SIG-M5 (cell line): ENCODE data around the gene KRI1.

ENCODE experiments used
- DNase-seq: peaks from one replicate; lab custom pipeline; 2025; lab: John Stamatoyannopoulos, UW

KRI1 gene

GRCh38 chr19:10565567-10566407 lies at the start of gene KRI1:
Gene KRI1, minus strand, starts transcription at chr19:10566010. Its CDS starts 11 bp downstream, at chr19:10565999.
- peak; percentile 76 for DNase-seq

GRCh38 chr19:10612499-10613119 lies 46.8 kb upstream of the KRI1 start:
- DNase-seq: no peak

DNA sequence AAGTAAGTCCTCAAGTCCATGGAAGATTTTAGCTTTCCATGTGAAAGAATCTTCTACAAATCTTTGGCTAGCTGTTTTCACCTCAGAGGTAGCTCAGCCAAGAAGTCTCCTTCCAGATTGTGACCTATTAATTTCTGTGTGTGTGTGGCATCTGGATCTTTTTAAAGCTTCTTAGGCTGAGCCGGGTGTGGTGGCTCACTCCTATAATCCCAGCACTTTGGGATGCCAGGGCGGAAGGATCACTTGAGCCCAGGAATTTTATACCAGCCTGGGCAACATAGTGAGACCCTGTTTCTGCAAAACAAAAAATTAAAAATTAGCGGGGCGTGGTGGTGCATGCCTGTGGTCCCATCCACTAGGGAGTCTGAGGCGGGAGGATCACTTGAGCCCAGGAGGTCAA lies 46.1 kb upstream of the KRI1 start:
- no peak for DNase-seq

DNA sequence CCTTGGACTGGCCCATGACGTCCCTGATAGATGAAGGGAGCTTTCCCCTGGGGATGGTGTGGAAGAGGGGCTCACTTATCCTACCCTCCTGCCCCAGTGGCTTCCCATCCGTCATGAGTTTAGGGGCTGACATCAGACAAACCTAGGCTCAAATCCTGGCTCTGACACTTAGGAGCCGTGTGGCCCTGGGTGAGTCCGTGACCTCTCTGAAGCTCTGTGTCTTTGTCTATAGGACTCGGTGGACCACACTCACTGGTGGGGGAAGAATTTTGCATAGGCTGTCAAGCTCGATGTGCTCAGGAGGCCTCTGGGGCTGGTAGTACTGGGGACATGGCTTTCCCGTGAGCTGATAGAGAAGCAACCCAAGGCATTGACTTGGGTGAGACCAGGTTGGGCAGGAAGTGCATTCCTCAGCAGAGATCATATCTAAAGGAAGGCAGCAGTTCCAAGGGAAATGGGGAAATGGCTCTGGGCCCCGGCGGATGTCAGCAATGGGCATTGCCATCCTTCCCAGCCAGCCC lies 38.7 kb upstream of the KRI1 start:
- no peak for DNase-seq

DNA sequence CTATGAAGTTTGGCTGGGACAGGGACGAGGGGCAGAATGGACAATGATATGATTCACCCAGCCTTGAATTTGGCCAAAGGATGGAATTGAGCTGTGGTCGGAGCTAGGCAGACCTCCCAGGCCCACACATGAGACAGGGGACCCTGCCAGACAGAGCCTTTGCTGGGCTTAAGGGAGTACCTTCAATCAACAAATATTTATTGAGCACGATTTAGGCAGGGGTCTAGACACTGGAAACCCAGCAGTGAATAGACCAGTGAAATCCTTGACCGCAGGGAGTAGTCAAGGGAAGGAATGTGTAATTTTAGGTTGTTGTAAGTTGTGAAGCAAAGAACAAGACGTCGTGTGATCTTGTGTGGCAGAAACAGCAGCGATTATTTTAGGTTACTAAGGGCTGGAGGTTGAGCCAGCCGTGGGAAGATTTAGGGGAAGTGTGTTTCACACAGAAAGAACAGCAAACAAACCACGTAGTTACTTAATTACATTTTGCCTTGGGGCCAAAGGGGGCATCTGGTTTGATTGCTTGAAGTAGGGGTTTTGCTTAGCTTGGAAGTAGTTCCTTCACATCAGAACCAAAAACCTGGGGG lies 38.2 kb upstream of the KRI1 start:
- DNase-seq: peak; percentile 69

DNA sequence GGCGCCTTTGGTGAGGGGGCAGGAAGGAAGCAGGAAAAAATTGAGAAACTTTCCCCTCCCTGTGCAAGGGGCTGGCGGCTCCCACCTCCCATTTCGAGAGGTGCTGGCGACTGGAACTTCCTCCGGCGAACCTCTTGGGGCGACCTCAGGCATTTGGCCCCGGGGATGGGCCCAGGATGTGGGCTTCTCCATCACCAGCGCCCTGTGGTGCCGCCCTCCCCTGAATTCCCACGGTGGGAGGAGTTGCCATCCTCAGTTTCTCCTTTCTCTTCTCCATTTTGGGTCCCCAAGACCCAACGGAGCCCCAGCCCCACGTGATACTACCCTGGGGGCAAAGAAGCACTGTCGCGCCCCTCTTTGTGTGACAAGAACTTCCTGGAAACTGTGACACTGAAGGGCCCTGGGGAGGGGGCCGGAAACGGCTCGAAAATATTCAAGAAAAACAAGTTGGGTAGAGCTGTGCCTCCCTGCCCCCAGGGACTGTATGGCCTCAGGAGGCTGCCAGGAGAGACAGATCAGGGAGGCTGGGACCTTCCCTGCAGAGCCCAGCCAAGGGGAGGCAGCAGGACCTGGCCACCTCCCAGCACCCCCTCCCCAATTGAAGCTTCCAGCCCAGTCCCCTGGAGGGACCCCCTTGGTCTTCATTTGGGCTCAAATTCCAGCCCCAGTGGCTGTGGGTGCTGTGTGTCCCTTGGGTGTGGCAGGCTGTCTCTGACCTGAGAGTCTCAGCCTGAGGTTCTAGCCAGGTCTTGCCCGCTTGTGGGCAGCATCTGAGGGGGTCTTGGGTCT lies 37.5 kb upstream of the KRI1 start:
- DNase-seq: no peak

DNA sequence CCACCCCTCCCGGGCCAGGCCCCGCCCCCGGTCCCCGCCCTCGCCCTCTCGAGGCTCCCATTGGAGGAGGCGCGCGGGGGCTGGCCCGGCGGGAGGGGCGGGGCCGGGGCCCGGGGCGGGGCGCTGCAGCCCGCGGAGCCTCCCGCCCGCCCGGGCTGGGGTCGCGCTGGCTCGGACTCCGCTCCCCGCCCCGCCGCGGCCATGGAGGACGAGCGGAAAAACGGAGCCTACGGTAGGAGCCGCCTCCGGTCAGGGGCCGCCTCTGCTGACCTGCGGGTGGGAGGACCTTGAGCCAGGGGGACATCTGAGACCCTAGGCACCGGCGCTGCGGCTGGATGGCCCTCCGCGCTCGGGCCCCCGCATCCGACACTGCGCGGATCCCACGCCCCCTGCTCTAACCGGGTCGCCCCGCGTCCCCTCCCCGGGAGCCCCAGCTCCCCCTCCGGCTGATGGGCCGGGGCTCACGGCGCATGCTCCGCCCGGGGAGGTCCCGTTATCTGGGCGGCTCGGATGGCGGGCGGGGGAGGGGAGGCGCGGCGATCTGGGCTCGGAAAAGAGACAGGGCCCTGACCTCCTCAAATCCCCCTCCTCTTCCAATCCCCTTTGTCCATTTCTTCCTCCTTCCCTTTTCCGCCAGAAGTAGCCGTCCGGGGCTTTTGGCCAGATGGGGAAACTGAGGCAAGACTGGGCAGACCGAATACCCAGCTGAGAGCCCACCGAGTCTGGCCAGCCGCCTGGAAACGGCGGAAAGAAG lies 36.7 kb upstream of the KRI1 start:
- no peak for DNase-seq

DNA sequence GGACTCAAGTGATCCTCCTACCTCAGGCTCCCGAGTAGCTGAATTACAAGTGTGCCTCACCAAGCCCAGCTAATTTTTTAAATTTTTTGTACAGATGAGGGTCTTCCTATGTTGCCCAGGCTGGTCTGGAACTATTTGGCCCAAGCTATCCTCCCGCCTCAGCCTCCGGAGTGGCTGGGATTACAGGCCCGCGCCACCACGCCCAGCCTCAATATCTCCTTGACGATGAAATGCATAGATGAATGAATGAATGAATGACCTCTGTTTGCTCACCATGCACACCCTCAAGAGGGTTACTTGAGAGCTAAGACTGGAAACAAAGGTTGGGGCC lies 36.2 kb upstream of the KRI1 start:
- no peak for DNase-seq

- DNase-seq: no peak
These were observed 34.3 kb upstream of the KRI1 start for GRCh38 chr19:10600149-10600548.

DNA sequence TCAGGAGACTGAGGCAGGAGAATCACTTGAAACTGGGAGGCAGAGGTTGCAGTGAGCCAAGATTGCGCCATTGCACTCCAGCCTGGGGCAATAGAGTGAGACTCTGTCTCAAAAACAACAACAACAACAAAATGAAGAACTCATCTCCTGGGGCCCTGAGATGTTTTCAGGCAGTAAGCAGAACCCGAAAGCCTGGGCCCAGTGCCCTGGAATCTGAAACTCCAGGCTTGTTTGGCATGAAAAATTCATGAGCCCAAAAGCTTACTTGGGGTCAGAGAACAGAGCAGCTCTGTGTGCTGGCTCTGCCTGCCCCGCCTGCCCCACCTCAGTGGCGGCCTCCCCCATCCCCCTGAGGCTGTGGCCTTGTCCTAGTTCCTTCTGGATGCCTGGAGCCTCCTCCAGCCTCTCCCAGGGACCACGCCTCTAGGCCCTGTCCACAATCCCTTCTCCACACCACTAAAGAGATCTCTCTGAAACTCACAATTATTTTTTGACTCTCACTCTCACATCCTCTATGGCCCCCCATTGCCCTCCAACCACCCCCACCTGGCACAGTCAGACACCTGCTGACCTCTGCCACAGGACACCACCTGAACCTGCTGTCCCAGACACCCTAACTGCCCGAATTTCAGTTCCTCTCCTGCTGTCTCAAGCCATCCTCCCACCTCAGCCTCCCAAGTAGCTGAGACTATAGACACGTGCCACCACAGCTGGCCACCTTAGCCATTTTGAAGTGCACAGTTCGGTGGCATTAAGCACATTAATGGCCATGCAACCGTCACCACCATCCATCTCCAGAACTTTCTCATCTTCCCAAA lies 28.2 kb upstream of the KRI1 start:
- no peak for DNase-seq

DNA sequence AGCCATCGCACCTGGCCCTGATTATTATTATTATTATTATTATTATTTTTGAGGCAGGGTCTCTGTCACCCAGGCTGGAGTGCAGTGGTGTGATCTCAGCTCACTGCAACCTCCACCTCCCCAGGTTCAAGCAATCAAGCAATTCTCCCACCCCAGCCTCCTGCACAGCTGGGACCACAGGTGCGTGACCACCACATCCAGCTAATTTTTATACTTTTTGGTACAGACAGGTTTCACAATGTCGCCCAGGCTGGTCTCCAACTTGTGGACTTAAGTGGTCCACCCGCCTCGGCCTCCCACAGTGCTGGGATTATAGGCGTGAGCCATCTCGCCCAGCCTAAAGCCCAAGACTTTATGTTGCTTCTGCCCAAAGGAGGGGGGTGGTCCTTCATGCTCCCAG lies 27.3 kb upstream of the KRI1 start:
- no peak for DNase-seq

DNA sequence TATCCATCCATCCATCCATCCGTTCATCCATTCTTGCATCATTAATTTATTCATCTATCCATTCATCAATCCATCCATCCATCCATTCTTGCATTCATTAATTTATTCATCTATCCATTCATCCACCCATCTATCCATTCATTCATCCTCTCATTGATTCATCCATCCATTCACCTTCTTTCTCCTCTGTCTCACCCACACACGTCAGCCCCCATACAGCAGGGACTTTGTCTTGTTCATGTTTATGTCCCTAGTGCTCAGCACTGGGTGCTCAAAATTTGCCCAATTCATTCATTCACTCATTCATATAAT lies 22.0 kb upstream of the KRI1 start:
- no peak for DNase-seq

DNA sequence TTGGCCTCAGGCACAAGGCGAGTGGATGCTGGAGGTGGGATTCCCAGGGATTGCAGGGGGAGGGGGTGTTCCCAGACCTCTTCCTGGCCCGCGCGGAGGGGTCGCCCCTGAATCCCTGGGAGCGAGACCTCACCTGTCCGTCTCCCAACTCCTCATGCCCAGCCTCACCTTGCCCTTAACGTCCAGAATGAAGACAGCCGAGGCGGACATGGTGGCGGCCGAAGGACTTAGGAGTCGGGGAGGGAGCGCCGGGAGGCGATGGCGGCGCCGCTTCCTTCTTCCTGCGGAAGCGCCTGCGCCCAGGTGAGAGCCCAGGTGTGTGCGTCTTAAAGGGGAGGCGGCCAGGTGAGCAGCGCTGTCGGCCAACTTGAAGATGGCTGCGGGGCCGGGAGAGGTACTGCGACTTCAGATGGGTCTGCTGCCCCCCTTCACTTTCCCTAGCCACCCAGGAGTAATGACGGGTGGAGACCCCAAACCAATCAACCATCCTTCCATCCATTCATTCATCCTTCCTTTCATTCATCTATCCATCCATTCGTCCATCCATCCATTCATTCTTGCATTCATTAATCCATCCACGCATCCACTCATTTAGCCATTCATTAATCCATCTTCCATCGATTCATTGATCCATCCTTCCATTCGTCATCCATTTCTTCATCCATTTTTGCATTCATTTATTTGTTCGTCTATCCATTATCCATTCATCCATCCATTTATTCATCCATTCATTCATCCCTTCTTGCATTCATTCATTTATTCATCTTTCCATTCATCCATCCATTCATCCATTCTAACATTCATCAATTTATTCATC lies 21.4 kb upstream of the KRI1 start, which contains the start of gene AP1M2:
TSS of gene AP1M2 (minus strand) at position 291 of the 817 bp plus-strand sequence. CDS start at position 210, 81 bp downstream.
- DNase-seq: no peak

GRCh38 chr19:10586396-10586795 lies 20.6 kb upstream of the KRI1 start:
- DNase-seq: no peak

DNA sequence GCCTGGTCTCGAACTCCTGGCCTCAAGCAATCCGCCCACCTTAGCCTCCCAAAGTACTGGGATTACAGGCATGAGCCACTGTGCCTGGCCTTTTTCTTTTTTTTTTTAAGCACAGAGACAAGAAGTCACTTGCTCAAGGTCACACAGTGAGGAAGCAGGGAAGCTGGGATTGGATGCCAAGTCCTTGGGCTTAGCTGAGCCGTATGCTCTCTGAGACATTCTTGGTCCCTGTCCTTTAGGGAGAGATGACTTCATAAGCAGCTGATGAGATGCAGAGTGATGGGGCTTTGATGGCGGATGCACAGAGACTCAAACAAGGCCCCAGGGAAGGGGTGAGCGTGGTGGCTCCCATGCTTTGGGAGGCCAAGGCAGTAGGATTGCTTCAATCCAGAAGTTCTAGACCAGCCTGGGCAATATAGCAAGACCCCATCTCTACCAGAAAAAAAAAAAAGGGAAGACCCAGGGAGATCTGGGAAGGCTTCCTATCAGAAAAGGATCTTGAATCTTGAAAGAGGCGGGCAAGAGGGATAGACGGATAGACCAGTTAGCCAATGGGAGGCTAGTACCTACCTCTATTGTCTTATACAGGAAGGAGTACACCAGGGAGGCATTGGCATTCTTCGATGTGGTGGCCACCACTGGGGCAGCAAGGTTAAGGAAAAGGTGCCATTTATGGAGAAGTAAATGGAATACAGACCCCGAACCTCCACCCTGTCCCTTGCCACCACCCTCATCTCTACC lies 17.4 kb upstream of the KRI1 start:
- DNase-seq: no peak

- no peak for DNase-seq
These were observed 16.3 kb upstream of the KRI1 start for GRCh38 chr19:10582091-10582490.

DNA sequence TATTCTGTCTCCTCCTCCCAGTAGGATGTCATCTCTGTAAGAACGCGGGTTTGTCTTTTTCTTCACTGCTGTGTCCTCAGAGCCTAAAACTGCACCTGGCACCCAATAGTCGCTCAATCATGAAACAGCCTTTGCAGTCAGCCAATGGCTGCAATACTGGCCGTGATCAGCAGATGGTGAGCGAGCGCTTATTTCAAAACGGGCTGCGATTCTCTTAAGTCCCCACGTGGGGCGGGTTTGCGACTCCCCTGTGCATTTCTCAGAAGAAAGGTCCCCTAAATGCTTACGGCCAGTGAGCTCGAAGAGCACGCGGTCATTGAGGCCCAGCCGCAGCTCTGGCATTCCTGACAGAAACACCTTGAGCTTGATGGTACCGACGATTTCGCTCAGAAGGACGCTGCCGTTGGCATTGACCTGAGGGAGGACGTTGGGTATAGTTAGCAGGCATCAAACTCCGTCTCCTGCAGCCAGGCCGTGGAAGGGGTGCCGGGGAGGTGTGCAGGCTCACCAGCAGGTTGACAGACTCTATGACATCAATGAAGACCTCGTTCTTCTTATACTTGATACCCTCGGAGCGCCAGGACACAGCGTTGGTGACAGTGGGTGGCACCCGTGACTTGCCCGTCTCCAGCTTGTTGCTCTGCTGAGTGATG lies 15.3 kb upstream of the KRI1 start:
- DNase-seq: peak; percentile 44

- DNase-seq: no peak
These were observed 12.1 kb upstream of the KRI1 start for GRCh38 chr19:10577951-10578350.
